Gastrocnemius medialis (tissue), 4 donors: Measurements from ENCODE around the gene PIK3R3. TPM values are rescaled to one million over a fixed set of nuclear protein-coding genes. Genes with fewer than 3 reads are reported as not detected.

Experiments
- ATAC-seq, 2 donors: fragments of 150-250 bp; one replicate each; pipeline ENCODE4 v1.9.1; 2016
- DNase-seq, 2 donors: peaks; one replicate each; pipeline ENCODE4 v3.0.0-alpha.2; 2019
- H3K27ac ChIP-seq, 4 donors: fragments of 200-600 bp; sonication (generic); 1 replicate in 1 of 4; 2 replicates in 3 of 4; pipeline ENCODE4 v1.5.1; 2016 to 2018; ENCODE audit warnings: mild to moderate bottlenecking in 2 of 4, moderate library complexity in 1 of 4
- H3K27me3 ChIP-seq, 3 donors: fragments of 200-600 bp; sonication (generic) in 2 of 3; 1 replicate in 1 of 3; 2 replicates in 2 of 3; pipeline versions ENCODE4 v1.5.1 to v1.6.0; 2016 to 2019; ENCODE audit warnings: mild to moderate bottlenecking in 1 of 3, moderate library complexity in 1 of 3
- H3K36me3 ChIP-seq, 2 donors: fragments of 200-600 bp; sonication (generic) in 1 of 2; one replicate each; pipeline ENCODE4 v1.5.1; 2017 to 2018
- H3K4me1 ChIP-seq, 2 donors: fragments of 200-600 bp; sonication (generic) in 1 of 2; one replicate each; pipeline ENCODE4 v1.5.1; 2016 to 2017; ENCODE audit warnings: mild to moderate bottlenecking in 2 of 2
- H3K4me3 ChIP-seq, 4 donors: fragments of 200-600 bp; sonication (generic) in 3 of 4; 1 replicate in 1 of 4; 2 replicates in 3 of 4; pipeline ENCODE4 v1.5.1; 2016 to 2019; ENCODE audit warnings: mild to moderate bottlenecking in 2 of 4
- H3K9me3 ChIP-seq, 3 donors: fragments of 200-600 bp; sonication (generic) in 2 of 3; 1 replicate in 1 of 3; 2 replicates in 2 of 3; pipeline ENCODE4 v1.5.1; 2016 to 2019
- POLR2A ChIP-seq, 2 donors: fragments of 450-650 bp; IDR thresholded peaks; one replicate each; pipeline ENCODE4 v1.6.1; 2017; ENCODE audit warnings: antibody characterized with exemption in 2 of 2, mild to moderate bottlenecking in 2 of 2, moderate library complexity in 2 of 2
- in situ Hi-C, 4 donors: fragments of 200-750 bp; cut with MboI; loops; one replicate each; pipeline versions ENCODE4 v1.15.0 to v1.8.0; 2017; ENCODE audit warnings: low sequenced_read_pairs in 4 of 4
- intact Hi-C: fragments of 100-400 bp; cut with DNase I; formaldehyde crosslinking; loops from one replicate; pipeline ENCODE4 v1.15.1; 2023; ENCODE audit warnings: low total_unique reads
- total RNA-seq, 4 donors: library from RNA; depleted of rRNA; stranded (reverse); fragments of >200 nt; gene quantifications; one replicate each; pipeline versions ENCODE4 v1.1.0 to v1.2.3, GENCODE V29; 2016
- TF ChIP-seq, protein P1 (sequence below), 5 experiments: fragments of 450-650 bp in 3 of 5; fragments of 200-600 bp in 2 of 5; sonication (generic) in 2 of 5; IDR thresholded peaks in 4 of 5; conservative IDR thresholded peaks in 1 of 5; 1 replicate in 4 of 5; 2 replicates in 1 of 5; pipeline ENCODE4 v1.5.1; 2016 to 2019; ENCODE audit warnings: antibody characterized with exemption in 5 of 5, mild to moderate bottlenecking in 3 of 5, moderate library complexity in 3 of 5

Gene PIK3R3
- total RNA-seq: 10 to 100 TPM; 12.1 to 23.8 (median 15.9) TPM

DNA sequence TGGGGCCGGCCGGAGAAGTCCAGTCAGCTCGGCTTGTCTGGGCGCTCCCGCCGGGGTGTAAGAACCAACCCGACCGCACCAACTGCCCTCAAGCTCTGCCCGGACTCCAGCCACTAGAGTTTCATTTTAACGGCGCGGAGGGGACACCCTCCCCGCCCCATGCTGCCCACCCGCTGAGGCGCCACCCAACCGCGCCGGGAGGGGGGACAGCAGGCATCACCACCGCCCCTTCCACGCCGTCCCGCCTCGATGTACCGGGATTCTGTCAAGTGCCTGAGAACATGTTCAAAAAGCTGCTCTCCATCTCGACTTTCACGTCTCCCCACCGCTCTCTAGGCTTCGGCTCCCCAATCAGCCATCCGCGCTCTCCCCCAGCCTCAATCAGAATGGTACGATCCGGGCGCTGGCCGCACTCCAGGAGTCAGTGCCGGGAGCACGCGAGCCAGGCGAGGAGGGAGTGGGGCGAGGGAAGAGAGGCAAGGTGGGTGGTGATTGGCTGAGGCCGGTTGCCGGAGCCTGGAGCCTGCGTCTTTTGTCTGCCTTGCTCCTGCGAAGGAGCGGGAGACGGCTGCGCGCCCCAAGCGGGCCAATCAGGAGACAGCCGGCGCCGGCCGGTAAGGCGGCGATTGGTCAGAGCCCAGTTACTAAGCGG, at the start of gene PIK3R3:
Gene PIK3R3 (minus strand): TSS at position 101 of the 652 bp plus-strand sequence. CDS start 677 bp downstream, outside the sequence.
- peak within 1 kb of the TSS; percentile 76 to 95 (median 84) for H3K4me3 ChIP-seq
- peaks cover 0 to 10% (median 6%) of the 10 kb centered on the region in 3 donors for H3K27me3 ChIP-seq
- in situ Hi-C loops: no loop called here
- ATAC-seq: peak; percentile 82 to 84
- intact Hi-C loops: loop anchor here (2.0 to 10.0 kb wide), 6 partner anchors 42 to 548 kb away; partner anchors contain the start of genes GPBP1L1, MAST2, NASP and TMEM69
- H3K27ac ChIP-seq: peak within 1 kb of the TSS; percentile 96 to 99 (median 98)
- H3K4me1 ChIP-seq: peaks cover 39 to 44% of the 10 kb centered on the region in 2 donors
- H3K36me3 ChIP-seq: no peaks in the 10 kb centered on the region
- no peaks in the 10 kb centered on the region for H3K9me3 ChIP-seq
- DNase-seq: peak; percentile 98
- TF ChIP-seq, protein P1, sequence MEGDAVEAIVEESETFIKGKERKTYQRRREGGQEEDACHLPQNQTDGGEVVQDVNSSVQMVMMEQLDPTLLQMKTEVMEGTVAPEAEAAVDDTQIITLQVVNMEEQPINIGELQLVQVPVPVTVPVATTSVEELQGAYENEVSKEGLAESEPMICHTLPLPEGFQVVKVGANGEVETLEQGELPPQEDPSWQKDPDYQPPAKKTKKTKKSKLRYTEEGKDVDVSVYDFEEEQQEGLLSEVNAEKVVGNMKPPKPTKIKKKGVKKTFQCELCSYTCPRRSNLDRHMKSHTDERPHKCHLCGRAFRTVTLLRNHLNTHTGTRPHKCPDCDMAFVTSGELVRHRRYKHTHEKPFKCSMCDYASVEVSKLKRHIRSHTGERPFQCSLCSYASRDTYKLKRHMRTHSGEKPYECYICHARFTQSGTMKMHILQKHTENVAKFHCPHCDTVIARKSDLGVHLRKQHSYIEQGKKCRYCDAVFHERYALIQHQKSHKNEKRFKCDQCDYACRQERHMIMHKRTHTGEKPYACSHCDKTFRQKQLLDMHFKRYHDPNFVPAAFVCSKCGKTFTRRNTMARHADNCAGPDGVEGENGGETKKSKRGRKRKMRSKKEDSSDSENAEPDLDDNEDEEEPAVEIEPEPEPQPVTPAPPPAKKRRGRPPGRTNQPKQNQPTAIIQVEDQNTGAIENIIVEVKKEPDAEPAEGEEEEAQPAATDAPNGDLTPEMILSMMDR (IDR thresholded peaks at IDR 0.05 in 4 of 5, conservative IDR thresholded peaks at IDR 0.05 in 1 of 5): peak in 2 of 5 experiments; percentile 18 to 24
- TF ChIP-seq POLR2A (IDR thresholded peaks at IDR 0.05): peak; percentile 95 to 98

DNA sequence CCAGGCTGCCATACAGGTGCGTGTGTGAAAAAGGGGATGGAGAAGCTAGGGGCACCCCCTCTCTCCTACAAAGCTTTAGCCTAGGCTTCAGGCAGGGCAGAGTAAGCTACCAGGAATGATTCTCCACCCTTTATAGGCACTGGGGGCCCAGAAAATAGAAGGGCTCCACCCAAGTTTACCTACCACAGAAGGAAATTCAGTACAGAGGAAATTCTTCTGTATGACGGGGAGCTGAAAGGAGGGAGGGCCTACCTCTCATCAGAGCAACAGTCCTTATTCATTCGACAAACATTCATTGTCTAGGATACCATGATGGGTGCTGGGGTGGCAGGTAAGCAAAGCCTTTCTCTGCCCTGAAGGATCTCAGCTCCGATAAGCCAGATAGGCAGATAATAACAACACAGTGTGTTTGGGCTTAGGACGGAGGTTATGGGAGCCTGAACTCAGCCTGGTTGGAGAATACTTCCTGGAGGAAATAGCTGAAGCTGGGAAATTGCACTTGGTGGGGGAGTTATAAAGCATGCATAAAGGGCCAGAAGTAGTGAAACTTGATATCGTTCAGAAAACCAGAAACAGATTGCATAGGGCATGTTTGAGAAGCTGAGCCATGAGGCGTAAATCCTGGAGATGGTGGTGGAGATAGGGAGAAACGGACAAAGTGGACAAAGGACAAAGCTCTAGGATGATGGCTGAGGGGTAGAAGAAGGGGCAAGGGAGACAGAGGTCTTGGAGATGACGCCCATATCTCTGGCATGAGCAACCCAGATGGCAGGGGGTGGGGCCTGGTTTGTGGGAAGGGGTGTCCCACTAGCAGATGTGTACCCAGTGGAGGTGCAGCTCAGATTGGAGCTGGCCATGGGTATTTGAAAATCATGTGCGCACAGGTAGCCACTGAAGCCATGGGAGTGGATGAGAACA, 49.2 kb upstream of the PIK3R3 start:
- peaks cover 17 to 31% of the 10 kb centered on the region in 2 donors for H3K4me1 ChIP-seq
- intact Hi-C loops: loop anchor here (2.0 to 10.0 kb wide), 3 partner anchors 49 to 427 kb away; partner anchors contain the start of genes IPP and PIK3R3

DNA sequence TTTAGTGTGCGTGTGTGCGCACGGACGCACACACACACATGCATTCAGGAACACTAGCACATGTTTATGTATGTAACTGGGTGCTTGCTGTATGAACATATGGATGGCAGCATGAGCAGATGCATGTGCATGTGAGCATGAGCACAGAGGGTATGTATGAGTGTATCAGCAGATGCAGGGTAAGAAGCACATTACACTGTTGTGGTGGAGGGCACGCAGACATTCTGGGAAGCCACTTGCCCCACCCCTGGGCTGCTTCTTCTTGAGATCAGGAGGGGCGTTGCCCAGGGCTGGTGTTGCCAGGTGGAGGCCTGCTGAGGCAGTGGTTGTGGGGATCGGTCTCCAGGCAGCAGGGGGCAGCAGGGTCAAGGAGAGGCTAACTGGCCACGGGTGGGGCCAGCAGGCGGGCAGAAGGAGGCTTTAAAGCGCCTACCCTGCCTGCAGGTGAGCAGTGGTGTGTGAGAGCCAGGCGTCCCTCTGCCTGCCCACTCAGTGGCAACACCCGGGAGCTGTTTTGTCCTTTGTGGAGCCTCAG, 47.7 kb upstream of the PIK3R3 start:
- in situ Hi-C loops: loop anchor here in 3 of 4 donors (5.0 kb wide), 1 partner anchor 143 kb away; no protein-coding TSS in a partner anchor
- ATAC-seq: no peak
- H3K4me3 ChIP-seq: no peak overlapping the region
- H3K27ac ChIP-seq: no peak overlapping the region
- H3K9me3 ChIP-seq: no peaks in the 10 kb centered on the region
- intact Hi-C loops: loop anchor here (10.0 kb wide), 2 partner anchors 295 to 425 kb away; partner anchors contain the start of gene IPP
- DNase-seq: no peak
- no peaks in the 10 kb centered on the region for H3K27me3 ChIP-seq
- H3K4me1 ChIP-seq: peaks cover 22 to 32% of the 10 kb centered on the region in 2 donors
- no peaks in the 10 kb centered on the region for H3K36me3 ChIP-seq
- TF ChIP-seq, protein P1 (IDR thresholded peaks at IDR 0.05 in 4 of 5, conservative IDR thresholded peaks at IDR 0.05 in 1 of 5): no peak
- TF ChIP-seq POLR2A (IDR thresholded peaks at IDR 0.05): no peak

More for the DNA sequence above, 49.2 kb upstream of the PIK3R3 start:
- H3K9me3 ChIP-seq: no peaks in the 10 kb centered on the region
- no peaks in the 10 kb centered on the region for H3K36me3 ChIP-seq
- ATAC-seq: no peak
- no peak for DNase-seq
- no peaks in the 10 kb centered on the region for H3K27me3 ChIP-seq
- H3K4me3 ChIP-seq: no peak overlapping the region
- TF ChIP-seq POLR2A (IDR thresholded peaks at IDR 0.05): no peak
- TF ChIP-seq, protein P1 (IDR thresholded peaks at IDR 0.05 in 4 of 5, conservative IDR thresholded peaks at IDR 0.05 in 1 of 5): no peak
- in situ Hi-C loops: loop anchor here in 3 of 4 donors (5.0 kb wide), 1 partner anchor 144 kb away; no protein-coding TSS in a partner anchor
- H3K27ac ChIP-seq: no peak overlapping the region
